Coronary artery (tissue), 2 donors: ENCODE data around the gene MAGEF1.

ENCODE experiments used
- DNase-seq: peaks from one replicate; pipeline ENCODE4 v3.0.0-alpha.2; 2017; ENCODE audit warnings: low spot score
- H3K27ac ChIP-seq, 2 donors: fragments of 200-600 bp; sonication (generic); one replicate each; pipeline ENCODE4 v1.5.1; 2016 to 2019
- H3K4me3 ChIP-seq: fragments of 200-600 bp; sonication (generic); 2 replicates; pipeline ENCODE4 v1.5.1; 2016; ENCODE audit warnings: mild to moderate bottlenecking, moderate library complexity
- CTCF ChIP-seq: fragments of 200-600 bp; sonication (generic); IDR thresholded peaks from one replicate; pipeline ENCODE4 v1.5.1; 2019; ENCODE audit warnings: antibody characterized with exemption

Gene MAGEF1

GRCh38 chr3:184741259-184741556, 29.3 kb upstream of the MAGEF1 start:
- no peak for TF ChIP-seq CTCF
- no peak overlapping the region for H3K4me3 ChIP-seq
- H3K27ac ChIP-seq: no peak overlapping the region
- no peak for DNase-seq

- peak; percentile 69 for DNase-seq
- TF ChIP-seq CTCF: no peak
- Histone ChIP-seq H3K4me3 (no peak overlapping the region), H3K27ac (no peak overlapping the region)
Measured at GRCh38 chr3:184740509-184741258, 28.8 kb upstream of the MAGEF1 start.

DNA sequence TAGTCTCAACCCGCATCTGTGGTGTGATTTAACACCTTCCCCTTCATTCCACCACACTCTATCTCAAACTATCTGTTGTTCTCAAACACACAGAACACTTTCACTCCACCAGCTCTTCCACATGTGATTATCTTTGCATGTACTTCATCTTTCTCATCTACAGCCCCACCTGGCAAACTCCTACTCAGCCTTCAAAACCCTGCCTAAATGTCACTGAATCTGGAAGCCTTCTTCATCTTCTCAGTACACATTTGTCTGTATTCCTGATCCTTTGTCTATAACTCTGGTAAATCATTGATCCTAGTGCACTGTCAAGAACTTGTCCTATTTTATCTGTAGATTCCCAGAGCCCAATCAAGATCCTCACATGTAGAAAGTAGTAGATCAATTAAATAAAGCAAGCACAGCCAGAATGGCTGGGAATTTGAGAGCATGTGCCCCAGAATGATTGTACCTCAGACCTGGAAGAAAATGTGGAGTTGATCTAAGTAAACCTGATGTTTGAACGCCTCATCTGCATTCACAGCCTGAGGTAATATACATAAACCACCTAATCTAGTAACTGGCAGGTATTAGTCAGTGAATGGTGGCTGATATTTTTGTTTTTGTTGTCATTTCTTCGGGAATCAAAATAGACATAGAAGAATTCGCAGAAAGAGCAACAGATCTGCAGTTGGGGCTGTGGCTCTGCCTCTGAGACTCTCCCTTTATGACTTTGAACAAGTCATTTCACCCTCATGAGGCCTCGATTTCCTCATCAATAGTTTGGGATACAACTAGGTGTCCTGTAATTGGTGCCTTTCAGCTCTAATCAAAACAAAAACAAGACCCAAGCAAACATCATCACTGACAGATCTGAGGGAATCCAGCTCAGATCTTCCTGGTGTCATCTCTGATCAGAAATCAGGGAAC, 28.0 kb upstream of the MAGEF1 start:
- H3K27ac ChIP-seq: no peak overlapping the region
- DNase-seq: peak; percentile 4

DNA sequence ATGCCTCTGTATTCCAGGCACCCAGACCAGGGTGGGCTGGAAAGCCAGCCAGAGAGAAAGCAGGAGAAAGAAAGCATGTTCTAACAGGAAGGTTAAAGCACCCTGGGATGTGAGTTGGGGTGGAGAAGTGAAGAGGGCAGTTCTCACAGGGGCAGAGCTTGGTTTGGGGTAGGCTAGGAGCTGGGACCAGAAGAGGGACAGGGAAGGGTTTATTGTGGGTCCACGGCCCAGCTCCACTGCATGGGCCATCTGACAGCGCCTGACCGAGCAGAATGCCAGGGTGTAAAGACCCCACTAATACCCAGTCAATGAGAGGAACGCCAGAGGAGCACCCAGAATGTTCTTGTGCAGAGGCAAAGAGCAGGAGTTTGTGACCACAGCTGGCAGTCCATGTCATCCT, 27.1 kb upstream of the MAGEF1 start:
- TF ChIP-seq CTCF: no peak
- H3K27ac ChIP-seq: no peak overlapping the region
- DNase-seq: peak; percentile 57
- H3K4me3 ChIP-seq: no peak overlapping the region

More for the DNA sequence above, 28.0 kb upstream of the MAGEF1 start:
- no peak overlapping the region for H3K4me3 ChIP-seq
- TF ChIP-seq CTCF: no peak

DNA sequence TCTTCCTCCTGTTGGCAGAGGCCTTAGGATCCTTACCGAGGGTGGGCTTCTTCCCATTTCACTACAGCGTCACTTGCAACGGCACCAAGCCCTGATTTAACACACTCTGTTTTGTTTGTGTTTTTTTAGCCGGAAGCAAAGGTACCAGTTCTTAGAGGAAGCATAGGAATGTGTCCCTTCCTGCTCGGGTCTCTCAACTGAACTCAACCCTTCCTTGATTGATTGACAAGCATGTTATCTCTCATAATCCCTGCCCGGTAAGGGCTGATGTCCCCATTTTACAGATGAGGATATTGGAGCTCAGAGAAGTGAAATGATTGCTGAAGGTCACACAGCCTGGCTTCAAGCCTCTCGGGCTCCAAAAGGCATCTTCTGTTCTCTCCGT, 26.6 kb upstream of the MAGEF1 start:
- H3K27ac ChIP-seq: no peak overlapping the region
- no peak for TF ChIP-seq CTCF

GRCh38 chr3:184737641-184738505, 26.0 kb upstream of the MAGEF1 start:
- Histone ChIP-seq H3K4me3 (no peak overlapping the region), H3K27ac (no peak overlapping the region)
- peak; percentile 59 for DNase-seq
- no peak for TF ChIP-seq CTCF

More for the DNA sequence above, 26.6 kb upstream of the MAGEF1 start:
- DNase-seq: no peak
- no peak overlapping the region for H3K4me3 ChIP-seq
